WTC11 (cell line): ENCODE data around the gene LRIF1. TPM values are rescaled to one million over a fixed set of nuclear protein-coding genes. Genes with fewer than 3 reads are reported as not detected.

Experiments
- ATAC-seq: fragments of 200-7000 bp; cut with Tn5 transposase; 2 replicates; pipeline ENCODE4 v1.10.0; 2021; ENCODE audit warnings: mild to moderate bottlenecking, moderate library complexity
- CTCF ChIA-PET: fragments of 300-600 bp; sonication (Branson Sonifier 250); formaldehyde crosslinking; loops from one replicate; lab custom pipeline; 2021; ENCODE audit warnings: antibody characterized with exemption; lab: Charles Lee
- POLR2A ChIA-PET: fragments of 350-600 bp; sonication (Branson Sonifier 250); formaldehyde crosslinking; loops from one replicate; lab custom pipeline; 2021; ENCODE audit warnings: antibody characterized with exemption; lab: Charles Lee
- DNase-seq: peaks from one replicate; pipeline ENCODE4 v3.0.0; 2021; ENCODE audit warnings: low spot score
- H3K27ac Mint-ChIP-seq: 2 replicates; pipeline ENCODE4 v1.8.0; 2021; ENCODE audit warnings: mixed read lengths
- H3K27me3 Mint-ChIP-seq: 2 replicates; pipeline ENCODE4 v1.8.0; 2021; ENCODE audit warnings: low read depth, mild to moderate bottlenecking, moderate library complexity, mixed read lengths
- H3K36me3 Mint-ChIP-seq: 2 replicates; pipeline ENCODE4 v1.8.0; 2021; ENCODE audit warnings: mixed read lengths
- H3K4me1 Mint-ChIP-seq: 2 replicates; pipeline ENCODE4 v1.8.0; 2022; ENCODE audit warnings: mixed read lengths
- H3K4me3 Mint-ChIP-seq: 2 replicates; pipeline ENCODE4 v1.8.0; 2021; ENCODE audit warnings: mild to moderate bottlenecking, moderate library complexity, mixed read lengths
- H3K9me3 Mint-ChIP-seq: 2 replicates; pipeline ENCODE4 v1.8.0; 2021; ENCODE audit warnings: mixed read lengths
- ATF1 ChIP-seq: sonication (generic); formaldehyde crosslinking; IDR thresholded peaks from 2 replicates; pipeline ENCODE4 v1.8.1; 2023; ENCODE audit warnings: mild to moderate bottlenecking, moderate library complexity, missing genetic modification reagents
- ELF4 ChIP-seq: sonication (generic); formaldehyde crosslinking; IDR thresholded peaks from 2 replicates; pipeline ENCODE4 v1.8.1; 2022; ENCODE audit warnings: low read depth, mild to moderate bottlenecking, moderate library complexity, missing genetic modification reagents
- ETV6 ChIP-seq: sonication (generic); formaldehyde crosslinking; IDR thresholded peaks from 2 replicates; pipeline ENCODE4 v1.8.1; 2022; ENCODE audit warnings: mild to moderate bottlenecking, missing genetic modification reagents
- KAT7 ChIP-seq: sonication (generic); formaldehyde crosslinking; IDR thresholded peaks from 2 replicates; pipeline ENCODE4 v1.8.1; 2023; ENCODE audit warnings: missing genetic modification reagents, mild to moderate bottlenecking, borderline replicate concordance
- MXD4 ChIP-seq: fragments of 250-450 bp; sonication (Bioruptor Pico); IDR thresholded peaks from 2 replicates; pipeline ENCODE4 v1.8.0; 2021; ENCODE audit warnings: mild to moderate bottlenecking, moderate library complexity, borderline replicate concordance
- MYBL2 ChIP-seq: sonication (generic); formaldehyde crosslinking; IDR thresholded peaks from 2 replicates; pipeline ENCODE4 v1.8.1; 2023; ENCODE audit warnings: mild to moderate bottlenecking, moderate library complexity, missing genetic modification reagents
- NFYB ChIP-seq: sonication (generic); formaldehyde crosslinking; conservative IDR thresholded peaks from 2 replicates; pipeline ENCODE4 v1.8.0; 2022; ENCODE audit warnings: low read depth, missing genetic modification reagents
- OVOL2 ChIP-seq: fragments of 250-450 bp; sonication (Bioruptor Pico); IDR thresholded peaks from 2 replicates; pipeline ENCODE4 v1.9.0; 2021; ENCODE audit warnings: mild to moderate bottlenecking, borderline replicate concordance
- PRRX2 ChIP-seq: fragments of 250-450 bp; sonication (Bioruptor Pico); IDR thresholded peaks from 2 replicates; pipeline ENCODE4 v1.8.0; 2021; ENCODE audit warnings: mild to moderate bottlenecking
- SMAD3 ChIP-seq: sonication (generic); formaldehyde crosslinking; IDR thresholded peaks from 2 replicates; pipeline ENCODE4 v1.8.0; 2022; ENCODE audit warnings: missing genetic modification reagents, mild to moderate bottlenecking, borderline replicate concordance
- ZNF138 ChIP-seq: sonication (generic); formaldehyde crosslinking; conservative IDR thresholded peaks from 2 replicates; pipeline ENCODE4 v1.8.1; 2022; ENCODE audit warnings: mild to moderate bottlenecking, moderate library complexity, missing genetic modification reagents
- ZNF219 ChIP-seq: sonication (generic); formaldehyde crosslinking; IDR thresholded peaks from 2 replicates; pipeline ENCODE4 v1.8.0; 2023; ENCODE audit warnings: missing genetic modification reagents, mild to moderate bottlenecking, borderline replicate concordance
- ZNF232 ChIP-seq: sonication (generic); formaldehyde crosslinking; IDR thresholded peaks from 2 replicates; pipeline ENCODE4 v1.8.0; 2022; ENCODE audit warnings: mild to moderate bottlenecking, missing genetic modification reagents
- total RNA-seq: library from RNA; stranded (reverse); gene quantifications from 3 replicates; pipeline ENCODE4 v1.2.3, GENCODE V29; 2021
- TF ChIP-seq, protein P1 (sequence below): sonication (generic); formaldehyde crosslinking; IDR thresholded peaks from 2 replicates; pipeline ENCODE4 v1.8.1; 2023; ENCODE audit warnings: mild to moderate bottlenecking, missing genetic modification reagents, moderate library complexity
- TF ChIP-seq, protein P2 (sequence below): sonication (generic); formaldehyde crosslinking; IDR thresholded peaks from 2 replicates; pipeline ENCODE4 v1.8.1; 2022; ENCODE audit warnings: low read depth, mild to moderate bottlenecking, moderate library complexity, missing genetic modification reagents, borderline replicate concordance
- TF ChIP-seq, protein P3 (sequence below): sonication (generic); formaldehyde crosslinking; IDR thresholded peaks from 2 replicates; pipeline ENCODE4 v1.8.1; 2022; ENCODE audit warnings: mild to moderate bottlenecking, missing genetic modification reagents, moderate library complexity, borderline replicate concordance
- TF ChIP-seq, protein P4 (sequence below): sonication (generic); formaldehyde crosslinking; IDR thresholded peaks from 2 replicates; pipeline ENCODE4 v1.8.1; 2023; ENCODE audit warnings: mild to moderate bottlenecking, missing genetic modification reagents
- TF ChIP-seq, protein P5 (sequence below): sonication (generic); formaldehyde crosslinking; IDR thresholded peaks from 2 replicates; pipeline ENCODE4 v1.8.0; 2022; ENCODE audit warnings: mild to moderate bottlenecking, missing genetic modification reagents
- TF ChIP-seq, protein P6 (sequence below): fragments of 200-600 bp; IDR thresholded peaks from 2 replicates; pipeline ENCODE4 v1.8.0; 2022; ENCODE audit warnings: antibody characterized with exemption
- TF ChIP-seq, protein P7 (sequence below): sonication (generic); formaldehyde crosslinking; IDR thresholded peaks from 2 replicates; pipeline ENCODE4 v1.8.1; 2023; ENCODE audit warnings: mild to moderate bottlenecking, missing genetic modification reagents, borderline replicate concordance
- TF ChIP-seq, protein P8 (sequence below): fragments of 250-450 bp; sonication (Bioruptor Pico); IDR thresholded peaks from 2 replicates; pipeline ENCODE4 v1.9.0; 2021; ENCODE audit warnings: mild to moderate bottlenecking

The LRIF1 gene
- total RNA-seq, 1 experiment from 2014 or later, result 17.2 TPM

DNA sequence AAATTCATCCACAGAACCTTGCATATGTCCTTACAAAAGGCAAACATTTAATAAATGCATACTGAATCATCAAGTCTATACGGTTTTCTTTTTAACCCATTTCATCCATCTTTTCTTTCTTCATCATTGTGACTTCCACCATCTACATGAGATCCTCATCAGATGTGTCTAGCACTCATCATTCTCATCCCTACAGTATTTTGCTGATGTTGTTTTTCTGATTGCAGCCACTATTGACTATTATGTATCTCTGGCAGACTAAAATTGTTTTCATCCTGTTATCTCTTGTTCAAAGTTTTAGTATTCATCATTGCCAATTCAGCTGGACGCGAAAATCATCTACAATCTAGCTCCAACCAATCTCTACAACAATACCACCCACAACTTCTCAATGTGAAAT is 5.9 kb downstream of the LRIF1 start (continued):
- no peak for TF ChIP-seq KAT7 (CRISPR knock-in tag)
- TF ChIP-seq, protein P1, sequence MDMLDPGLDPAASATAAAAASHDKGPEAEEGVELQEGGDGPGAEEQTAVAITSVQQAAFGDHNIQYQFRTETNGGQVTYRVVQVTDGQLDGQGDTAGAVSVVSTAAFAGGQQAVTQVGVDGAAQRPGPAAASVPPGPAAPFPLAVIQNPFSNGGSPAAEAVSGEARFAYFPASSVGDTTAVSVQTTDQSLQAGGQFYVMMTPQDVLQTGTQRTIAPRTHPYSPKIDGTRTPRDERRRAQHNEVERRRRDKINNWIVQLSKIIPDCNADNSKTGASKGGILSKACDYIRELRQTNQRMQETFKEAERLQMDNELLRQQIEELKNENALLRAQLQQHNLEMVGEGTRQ, result no peak

DNA sequence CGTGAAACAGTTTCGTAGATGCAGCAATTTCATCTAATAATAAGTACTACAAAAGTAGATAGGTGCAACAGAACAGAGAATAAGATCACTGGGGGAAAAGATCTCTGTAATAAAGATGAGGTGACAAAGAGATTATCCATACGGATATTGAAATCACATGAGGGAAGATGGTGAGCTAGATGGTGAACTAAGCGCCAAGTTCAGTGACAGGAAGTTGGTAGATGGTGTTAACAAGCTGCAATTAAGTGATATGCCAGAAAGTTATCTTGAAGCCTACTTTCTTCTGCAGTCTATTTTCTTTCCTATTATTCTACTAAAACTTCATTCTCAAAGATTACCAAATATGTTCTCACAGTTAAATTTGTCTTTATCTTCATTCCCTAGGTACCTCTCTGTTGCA is 7.1 kb downstream of the LRIF1 start:
- H3K36me3 Mint-ChIP-seq, result peaks cover 22% of the 10 kb centered on the region
- no peak for TF ChIP-seq ATF1 (CRISPR knock-in tag)
- no peak for TF ChIP-seq ETV6 (CRISPR knock-in tag)
- TF ChIP-seq, protein P2, sequence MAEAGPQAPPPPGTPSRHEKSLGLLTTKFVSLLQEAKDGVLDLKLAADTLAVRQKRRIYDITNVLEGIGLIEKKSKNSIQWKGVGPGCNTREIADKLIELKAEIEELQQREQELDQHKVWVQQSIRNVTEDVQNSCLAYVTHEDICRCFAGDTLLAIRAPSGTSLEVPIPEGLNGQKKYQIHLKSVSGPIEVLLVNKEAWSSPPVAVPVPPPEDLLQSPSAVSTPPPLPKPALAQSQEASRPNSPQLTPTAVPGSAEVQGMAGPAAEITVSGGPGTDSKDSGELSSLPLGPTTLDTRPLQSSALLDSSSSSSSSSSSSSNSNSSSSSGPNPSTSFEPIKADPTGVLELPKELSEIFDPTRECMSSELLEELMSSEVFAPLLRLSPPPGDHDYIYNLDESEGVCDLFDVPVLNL (CRISPR knock-in tag), result no peak
- no peak for TF ChIP-seq ZNF232 (CRISPR knock-in tag)
- TF ChIP-seq, protein P3, sequence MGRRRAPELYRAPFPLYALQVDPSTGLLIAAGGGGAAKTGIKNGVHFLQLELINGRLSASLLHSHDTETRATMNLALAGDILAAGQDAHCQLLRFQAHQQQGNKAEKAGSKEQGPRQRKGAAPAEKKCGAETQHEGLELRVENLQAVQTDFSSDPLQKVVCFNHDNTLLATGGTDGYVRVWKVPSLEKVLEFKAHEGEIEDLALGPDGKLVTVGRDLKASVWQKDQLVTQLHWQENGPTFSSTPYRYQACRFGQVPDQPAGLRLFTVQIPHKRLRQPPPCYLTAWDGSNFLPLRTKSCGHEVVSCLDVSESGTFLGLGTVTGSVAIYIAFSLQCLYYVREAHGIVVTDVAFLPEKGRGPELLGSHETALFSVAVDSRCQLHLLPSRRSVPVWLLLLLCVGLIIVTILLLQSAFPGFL, result no peak
- TF ChIP-seq PRRX2 (CRISPR knock-in tag), result no peak
- TF ChIP-seq MYBL2 (CRISPR knock-in tag), result no peak
- TF ChIP-seq NFYB (CRISPR knock-in tag), result no peak
- no peak for TF ChIP-seq ZNF138 (CRISPR knock-in tag)
- TF ChIP-seq, protein P4, sequence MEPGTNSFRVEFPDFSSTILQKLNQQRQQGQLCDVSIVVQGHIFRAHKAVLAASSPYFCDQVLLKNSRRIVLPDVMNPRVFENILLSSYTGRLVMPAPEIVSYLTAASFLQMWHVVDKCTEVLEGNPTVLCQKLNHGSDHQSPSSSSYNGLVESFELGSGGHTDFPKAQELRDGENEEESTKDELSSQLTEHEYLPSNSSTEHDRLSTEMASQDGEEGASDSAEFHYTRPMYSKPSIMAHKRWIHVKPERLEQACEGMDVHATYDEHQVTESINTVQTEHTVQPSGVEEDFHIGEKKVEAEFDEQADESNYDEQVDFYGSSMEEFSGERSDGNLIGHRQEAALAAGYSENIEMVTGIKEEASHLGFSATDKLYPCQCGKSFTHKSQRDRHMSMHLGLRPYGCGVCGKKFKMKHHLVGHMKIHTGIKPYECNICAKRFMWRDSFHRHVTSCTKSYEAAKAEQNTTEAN, result no peak
- TF ChIP-seq, protein P5, sequence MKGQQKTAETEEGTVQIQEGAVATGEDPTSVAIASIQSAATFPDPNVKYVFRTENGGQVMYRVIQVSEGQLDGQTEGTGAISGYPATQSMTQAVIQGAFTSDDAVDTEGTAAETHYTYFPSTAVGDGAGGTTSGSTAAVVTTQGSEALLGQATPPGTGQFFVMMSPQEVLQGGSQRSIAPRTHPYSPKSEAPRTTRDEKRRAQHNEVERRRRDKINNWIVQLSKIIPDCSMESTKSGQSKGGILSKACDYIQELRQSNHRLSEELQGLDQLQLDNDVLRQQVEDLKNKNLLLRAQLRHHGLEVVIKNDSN (CRISPR knock-in tag), result no peak
- TF ChIP-seq, protein P6, sequence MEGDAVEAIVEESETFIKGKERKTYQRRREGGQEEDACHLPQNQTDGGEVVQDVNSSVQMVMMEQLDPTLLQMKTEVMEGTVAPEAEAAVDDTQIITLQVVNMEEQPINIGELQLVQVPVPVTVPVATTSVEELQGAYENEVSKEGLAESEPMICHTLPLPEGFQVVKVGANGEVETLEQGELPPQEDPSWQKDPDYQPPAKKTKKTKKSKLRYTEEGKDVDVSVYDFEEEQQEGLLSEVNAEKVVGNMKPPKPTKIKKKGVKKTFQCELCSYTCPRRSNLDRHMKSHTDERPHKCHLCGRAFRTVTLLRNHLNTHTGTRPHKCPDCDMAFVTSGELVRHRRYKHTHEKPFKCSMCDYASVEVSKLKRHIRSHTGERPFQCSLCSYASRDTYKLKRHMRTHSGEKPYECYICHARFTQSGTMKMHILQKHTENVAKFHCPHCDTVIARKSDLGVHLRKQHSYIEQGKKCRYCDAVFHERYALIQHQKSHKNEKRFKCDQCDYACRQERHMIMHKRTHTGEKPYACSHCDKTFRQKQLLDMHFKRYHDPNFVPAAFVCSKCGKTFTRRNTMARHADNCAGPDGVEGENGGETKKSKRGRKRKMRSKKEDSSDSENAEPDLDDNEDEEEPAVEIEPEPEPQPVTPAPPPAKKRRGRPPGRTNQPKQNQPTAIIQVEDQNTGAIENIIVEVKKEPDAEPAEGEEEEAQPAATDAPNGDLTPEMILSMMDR, result no peak
- TF ChIP-seq OVOL2 (CRISPR knock-in tag), result no peak
- TF ChIP-seq, protein P7, sequence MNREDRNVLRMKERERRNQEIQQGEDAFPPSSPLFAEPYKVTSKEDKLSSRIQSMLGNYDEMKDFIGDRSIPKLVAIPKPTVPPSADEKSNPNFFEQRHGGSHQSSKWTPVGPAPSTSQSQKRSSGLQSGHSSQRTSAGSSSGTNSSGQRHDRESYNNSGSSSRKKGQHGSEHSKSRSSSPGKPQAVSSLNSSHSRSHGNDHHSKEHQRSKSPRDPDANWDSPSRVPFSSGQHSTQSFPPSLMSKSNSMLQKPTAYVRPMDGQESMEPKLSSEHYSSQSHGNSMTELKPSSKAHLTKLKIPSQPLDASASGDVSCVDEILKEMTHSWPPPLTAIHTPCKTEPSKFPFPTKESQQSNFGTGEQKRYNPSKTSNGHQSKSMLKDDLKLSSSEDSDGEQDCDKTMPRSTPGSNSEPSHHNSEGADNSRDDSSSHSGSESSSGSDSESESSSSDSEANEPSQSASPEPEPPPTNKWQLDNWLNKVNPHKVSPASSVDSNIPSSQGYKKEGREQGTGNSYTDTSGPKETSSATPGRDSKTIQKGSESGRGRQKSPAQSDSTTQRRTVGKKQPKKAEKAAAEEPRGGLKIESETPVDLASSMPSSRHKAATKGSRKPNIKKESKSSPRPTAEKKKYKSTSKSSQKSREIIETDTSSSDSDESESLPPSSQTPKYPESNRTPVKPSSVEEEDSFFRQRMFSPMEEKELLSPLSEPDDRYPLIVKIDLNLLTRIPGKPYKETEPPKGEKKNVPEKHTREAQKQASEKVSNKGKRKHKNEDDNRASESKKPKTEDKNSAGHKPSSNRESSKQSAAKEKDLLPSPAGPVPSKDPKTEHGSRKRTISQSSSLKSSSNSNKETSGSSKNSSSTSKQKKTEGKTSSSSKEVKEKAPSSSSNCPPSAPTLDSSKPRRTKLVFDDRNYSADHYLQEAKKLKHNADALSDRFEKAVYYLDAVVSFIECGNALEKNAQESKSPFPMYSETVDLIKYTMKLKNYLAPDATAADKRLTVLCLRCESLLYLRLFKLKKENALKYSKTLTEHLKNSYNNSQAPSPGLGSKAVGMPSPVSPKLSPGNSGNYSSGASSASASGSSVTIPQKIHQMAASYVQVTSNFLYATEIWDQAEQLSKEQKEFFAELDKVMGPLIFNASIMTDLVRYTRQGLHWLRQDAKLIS, result no peak
- TF ChIP-seq SMAD3, result no peak
- TF ChIP-seq ZNF219, result no peak
- TF ChIP-seq ELF4 (CRISPR knock-in tag), result no peak
- TF ChIP-seq MXD4 (CRISPR knock-in tag), result no peak
- TF ChIP-seq, protein P8, sequence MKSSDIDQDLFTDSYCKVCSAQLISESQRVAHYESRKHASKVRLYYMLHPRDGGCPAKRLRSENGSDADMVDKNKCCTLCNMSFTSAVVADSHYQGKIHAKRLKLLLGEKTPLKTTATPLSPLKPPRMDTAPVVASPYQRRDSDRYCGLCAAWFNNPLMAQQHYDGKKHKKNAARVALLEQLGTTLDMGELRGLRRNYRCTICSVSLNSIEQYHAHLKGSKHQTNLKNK (CRISPR knock-in tag), result no peak
- H3K27ac Mint-ChIP-seq, result no peak overlapping the region
- CTCF ChIA-PET, result interaction anchor here (1.8 kb wide), 1 partner anchor 127 kb away, joined by 5 read pairs; no protein-coding TSS in a partner anchor
- POLR2A ChIA-PET, result no interaction called here
- H3K4me1 Mint-ChIP-seq, result peaks cover 14% of the 10 kb centered on the region
- ATAC-seq (no peak), DNase-seq (no peak)
- no peak overlapping the region for H3K4me3 Mint-ChIP-seq
- H3K9me3 Mint-ChIP-seq, result no peaks in the 10 kb centered on the region
- no peaks in the 10 kb centered on the region for H3K27me3 Mint-ChIP-seq
